ENCODE measurements around the gene ADAT3.

ADAT3 gene

GRCh38 chr19:1955171-1956121, 50.2 kb downstream of the ADAT3 start:
- H3K27me3 ChIP-seq (ENCODE audit: insufficient read depth, low read length, poor library complexity): no peaks in the 10 kb centered on the region
- H3K79me2 ChIP-seq (ENCODE audit: insufficient read depth, low read length): peaks cover 93% of the 10 kb centered on the region
- H2AFZ ChIP-seq (ENCODE audit: low read depth, low read length): no peak overlapping the region
- H3K27ac ChIP-seq (ENCODE audit: low read length): no peak overlapping the region
- H3K4me3 ChIP-seq (ENCODE audit: low read depth in 1 of 2, low read length in 2 of 2): no peak overlapping the region
- H3K36me3 ChIP-seq (ENCODE audit: insufficient read depth, low read length): peaks cover 51% of the 10 kb centered on the region
- no peak; the same call in 2 of the 3 replicates for ATAC-seq (ENCODE audit: insufficient read depth, low read depth)
- no peak overlapping the region for H3K4me2 ChIP-seq (ENCODE audit: insufficient read depth, low read length)
- no peak for DNase-seq
- H4K20me1 ChIP-seq (ENCODE audit: insufficient read depth, low read length): peaks cover 85% of the 10 kb centered on the region
- H3K4me1 ChIP-seq (ENCODE audit: insufficient read depth, low read length): no peaks in the 10 kb centered on the region
- H3K9ac ChIP-seq (ENCODE audit: low read depth, low read length): no peak overlapping the region
- no peaks in the 10 kb centered on the region for H3K9me3 ChIP-seq (ENCODE audit: insufficient read depth, low read length, severe bottlenecking)
- TF ChIP-seq, protein P1, sequence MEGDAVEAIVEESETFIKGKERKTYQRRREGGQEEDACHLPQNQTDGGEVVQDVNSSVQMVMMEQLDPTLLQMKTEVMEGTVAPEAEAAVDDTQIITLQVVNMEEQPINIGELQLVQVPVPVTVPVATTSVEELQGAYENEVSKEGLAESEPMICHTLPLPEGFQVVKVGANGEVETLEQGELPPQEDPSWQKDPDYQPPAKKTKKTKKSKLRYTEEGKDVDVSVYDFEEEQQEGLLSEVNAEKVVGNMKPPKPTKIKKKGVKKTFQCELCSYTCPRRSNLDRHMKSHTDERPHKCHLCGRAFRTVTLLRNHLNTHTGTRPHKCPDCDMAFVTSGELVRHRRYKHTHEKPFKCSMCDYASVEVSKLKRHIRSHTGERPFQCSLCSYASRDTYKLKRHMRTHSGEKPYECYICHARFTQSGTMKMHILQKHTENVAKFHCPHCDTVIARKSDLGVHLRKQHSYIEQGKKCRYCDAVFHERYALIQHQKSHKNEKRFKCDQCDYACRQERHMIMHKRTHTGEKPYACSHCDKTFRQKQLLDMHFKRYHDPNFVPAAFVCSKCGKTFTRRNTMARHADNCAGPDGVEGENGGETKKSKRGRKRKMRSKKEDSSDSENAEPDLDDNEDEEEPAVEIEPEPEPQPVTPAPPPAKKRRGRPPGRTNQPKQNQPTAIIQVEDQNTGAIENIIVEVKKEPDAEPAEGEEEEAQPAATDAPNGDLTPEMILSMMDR (IDR thresholded peaks at IDR 0.05; ENCODE audit: borderline replicate concordance, extremely low read depth, low read length, poor library complexity, severe bottlenecking): no peak
- no peak for TF ChIP-seq EZH2 (IDR thresholded peaks at IDR 0.05; ENCODE audit: borderline replicate concordance, low read depth, low read length, severe bottlenecking)

GRCh38 chr19:1956122-1956494, 50.9 kb downstream of the ADAT3 start:
- TF ChIP-seq, protein P1 (IDR thresholded peaks at IDR 0.05; ENCODE audit: borderline replicate concordance, extremely low read depth, low read length, poor library complexity, severe bottlenecking): no peak
- TF ChIP-seq EZH2 (IDR thresholded peaks at IDR 0.05; ENCODE audit: borderline replicate concordance, low read depth, low read length, severe bottlenecking): no peak
- Histone ChIP-seq H3K4me1 (ENCODE audit: insufficient read depth, low read length) (no peaks in the 10 kb centered on the region), H3K27ac (ENCODE audit: low read length) (no peak overlapping the region), H3K4me2 (ENCODE audit: insufficient read depth, low read length) (no peak overlapping the region), H3K9ac (ENCODE audit: low read depth, low read length) (no peak overlapping the region), H4K20me1 (ENCODE audit: insufficient read depth, low read length) (peaks cover 86% of the 10 kb centered on the region), H3K9me3 (ENCODE audit: insufficient read depth, low read length, severe bottlenecking) (no peaks in the 10 kb centered on the region), H3K27me3 (ENCODE audit: insufficient read depth, low read length, poor library complexity) (no peaks in the 10 kb centered on the region), H3K4me3 (ENCODE audit: low read depth in 1 of 2, low read length in 2 of 2) (no peak overlapping the region), H3K36me3 (ENCODE audit: insufficient read depth, low read length) (peaks cover 57% of the 10 kb centered on the region), H2AFZ (ENCODE audit: low read depth, low read length) (no peak overlapping the region), H3K79me2 (ENCODE audit: insufficient read depth, low read length) (peaks cover 94% of the 10 kb centered on the region)
- ATAC-seq (ENCODE audit: insufficient read depth, low read depth) (no peak), DNase-seq (no peak)

- no peak for TF ChIP-seq EZH2 (IDR thresholded peaks at IDR 0.05; ENCODE audit: borderline replicate concordance, low read depth, low read length, severe bottlenecking)
- TF ChIP-seq, protein P1 (IDR thresholded peaks at IDR 0.05; ENCODE audit: borderline replicate concordance, extremely low read depth, low read length, poor library complexity, severe bottlenecking): no peak
- ATAC-seq (ENCODE audit: insufficient read depth, low read depth): no peak
- no peak overlapping the region for H3K4me3 ChIP-seq (ENCODE audit: low read depth in 1 of 2, low read length in 2 of 2)
- no peak overlapping the region for H3K9ac ChIP-seq (ENCODE audit: low read depth, low read length)
- peaks cover 90% of the 10 kb centered on the region for H4K20me1 ChIP-seq (ENCODE audit: insufficient read depth, low read length)
- H2AFZ ChIP-seq (ENCODE audit: low read depth, low read length): no peak overlapping the region
- H3K4me1 ChIP-seq (ENCODE audit: insufficient read depth, low read length): no peaks in the 10 kb centered on the region
- H3K27me3 ChIP-seq (ENCODE audit: insufficient read depth, low read length, poor library complexity): no peaks in the 10 kb centered on the region
- no peaks in the 10 kb centered on the region for H3K9me3 ChIP-seq (ENCODE audit: insufficient read depth, low read length, severe bottlenecking)
- H3K27ac ChIP-seq (ENCODE audit: low read length): no peak overlapping the region
- no peak for DNase-seq
- H3K36me3 ChIP-seq (ENCODE audit: insufficient read depth, low read length): peaks cover 64% of the 10 kb centered on the region
- H3K79me2 ChIP-seq (ENCODE audit: insufficient read depth, low read length): peaks cover 96% of the 10 kb centered on the region
- no peak overlapping the region for H3K4me2 ChIP-seq (ENCODE audit: insufficient read depth, low read length)
These were observed 51.8 kb downstream of the ADAT3 start for GRCh38 chr19:1956868-1957492.
